ENCODE results near the gene TEX47. TPM values are rescaled to one million over a fixed set of nuclear protein-coding genes. Genes with fewer than 3 reads are reported as not detected.

TEX47 gene
- total and polyA plus RNA-seq, 2 donors (not counting 1 experiment from before 2014, with no cell fraction given), result not detected

GRCh38 chr7:88806280-88807037 lies 10.9 kb upstream of the TEX47 start:
- Histone ChIP-seq H3K4me1 (ENCODE audit: control insufficient read depth in 2 of 2, insufficient read depth in 2 of 2, low read length in 2 of 2) (no peaks in the 10 kb centered on the region), H3K27ac (ENCODE audit: low read length in 2 of 2) (no peak overlapping the region), H3K9me3 (ENCODE audit: control extremely low read depth in 1 of 3, control insufficient read depth in 2 of 3, insufficient read depth in 1 of 3, low read length in 2 of 3) (no peaks in the 10 kb centered on the region), H3K79me2 (ENCODE audit: control insufficient read depth, insufficient read depth, low read length) (no peaks in the 10 kb centered on the region), H4K20me1 (ENCODE audit: control insufficient read depth, insufficient read depth, low read length, poor library complexity, severe bottlenecking) (no peaks in the 10 kb centered on the region), H3K27me3 (replicated peaks in 1 of 4; ENCODE audit: control extremely low read depth in 1 of 4, control insufficient read depth in 3 of 4, insufficient read depth in 4 of 4, low read length in 3 of 4) (no peaks in the 10 kb centered on the region), H3K4me3 (ENCODE audit: control extremely low read depth in 1 of 5, extremely low read depth in 1 of 5, insufficient read depth in 1 of 5, low read depth in 2 of 5, low read length in 4 of 5) (no peak overlapping the region), H3K9ac (ENCODE audit: low read length) (no peak overlapping the region), H2AFZ (ENCODE audit: insufficient read depth, low read depth, low read length, poor library complexity, severe bottlenecking) (no peak overlapping the region), H3K4me2 (replicated peaks; ENCODE audit: low read depth, low read length, poor library complexity, severe bottlenecking) (no peak overlapping the region), H3K36me3 (replicated peaks in 1 of 2; ENCODE audit: control extremely low read depth in 1 of 2, control insufficient read depth in 1 of 2, extremely low read depth in 1 of 2, insufficient read depth in 2 of 2, low read length in 1 of 2) (no peaks in the 10 kb centered on the region)
- TF ChIP-seq EZH2 (IDR thresholded peaks at IDR 0.05; ENCODE audit: borderline replicate concordance, insufficient read depth, low read depth, low read length, poor library complexity, severe bottlenecking) (no peak), CTCF (IDR thresholded peaks at IDR 0.05) (no peak)
- intact Hi-C loops (cut with micrococcal nuclease), result no loop called here
- no peaks in the 10 kb centered on the region for H3K27me3 Mint-ChIP-seq
- ChIA-PET CTCF (no interaction called here), POLR2A (no interaction called here)
- no peak overlapping the region for H3K4me3 Mint-ChIP-seq
- no peaks in the 10 kb centered on the region for H3K4me1 Mint-ChIP-seq
- ATAC-seq (ENCODE audit: low read depth) (no peak), DNase-seq (no peak)
- H3K27ac Mint-ChIP-seq, result no peak overlapping the region
- no CpG with 5 or more reads among the region's 2 CpGs for WGBS (ENCODE audit: insufficient coverage)
- H3K9me3 Mint-ChIP-seq (ENCODE audit: insufficient read depth), result no peaks in the 10 kb centered on the region

- no peak overlapping the region for H3K4me3 Mint-ChIP-seq
- H3K9me3 Mint-ChIP-seq (ENCODE audit: insufficient read depth), result no peaks in the 10 kb centered on the region
- intact Hi-C loops (cut with micrococcal nuclease), result no loop called here
- no peaks in the 10 kb centered on the region for H3K79me2 ChIP-seq (ENCODE audit: control insufficient read depth, insufficient read depth, low read length)
- ChIA-PET CTCF (no interaction called here), POLR2A (no interaction called here)
- H3K27me3 Mint-ChIP-seq, result no peaks in the 10 kb centered on the region
- H3K36me3 ChIP-seq (replicated peaks in 1 of 2; ENCODE audit: control extremely low read depth in 1 of 2, control insufficient read depth in 1 of 2, extremely low read depth in 1 of 2, insufficient read depth in 2 of 2, low read length in 1 of 2), result no peaks in the 10 kb centered on the region
- H3K9ac ChIP-seq (ENCODE audit: low read length), result no peak overlapping the region
- no peaks in the 10 kb centered on the region for H3K9me3 ChIP-seq (ENCODE audit: control extremely low read depth in 1 of 3, control insufficient read depth in 2 of 3, insufficient read depth in 1 of 3, low read length in 2 of 3)
- ATAC-seq (ENCODE audit: low read depth) (no peak), DNase-seq (no peak)
- no peak overlapping the region for H2AFZ ChIP-seq (ENCODE audit: insufficient read depth, low read depth, low read length, poor library complexity, severe bottlenecking)
- H3K27ac ChIP-seq (ENCODE audit: low read length in 2 of 2), result no peak overlapping the region
- H3K4me1 Mint-ChIP-seq, result no peaks in the 10 kb centered on the region
- TF ChIP-seq EZH2 (IDR thresholded peaks at IDR 0.05; ENCODE audit: borderline replicate concordance, insufficient read depth, low read depth, low read length, poor library complexity, severe bottlenecking) (no peak), CTCF (IDR thresholded peaks at IDR 0.05) (no peak)
- H3K27me3 ChIP-seq (replicated peaks in 1 of 4; ENCODE audit: control extremely low read depth in 1 of 4, control insufficient read depth in 3 of 4, insufficient read depth in 4 of 4, low read length in 3 of 4), result no peaks in the 10 kb centered on the region
- no peaks in the 10 kb centered on the region for H4K20me1 ChIP-seq (ENCODE audit: control insufficient read depth, insufficient read depth, low read length, poor library complexity, severe bottlenecking)
- H3K4me3 ChIP-seq (ENCODE audit: control extremely low read depth in 1 of 5, extremely low read depth in 1 of 5, insufficient read depth in 1 of 5, low read depth in 2 of 5, low read length in 4 of 5), result no peak overlapping the region
- H3K4me1 ChIP-seq (ENCODE audit: control insufficient read depth in 2 of 2, insufficient read depth in 2 of 2, low read length in 2 of 2), result no peaks in the 10 kb centered on the region
- WGBS (ENCODE audit: insufficient coverage), result 76% methylated on average over 2 of the region's 3 CpGs
- H3K4me2 ChIP-seq (replicated peaks; ENCODE audit: low read depth, low read length, poor library complexity, severe bottlenecking), result no peak overlapping the region
- no peak overlapping the region for H3K27ac Mint-ChIP-seq
These were observed 5.5 kb upstream of the TEX47 start for GRCh38 chr7:88801046-88801445.
